Activated B cell treated with CpG ODN at 0.5 μM for 24 hours (primary cell): Measurements from ENCODE around the gene FGFR2. TPM values are rescaled to one million over a fixed set of nuclear protein-coding genes. Genes with fewer than 3 reads are reported as not detected.

Experiments
- ATAC-seq: fragments of 200-7000 bp; cut with Tn5 transposase; one replicate; pipeline ENCODE4 v1.10.0; 2021; ENCODE audit warnings: low read depth, mild to moderate bottlenecking, moderate library complexity
- CTCF ChIA-PET: fragments of 350-600 bp; sonication (Branson Sonifier 250); formaldehyde crosslinking; loops from one replicate; lab custom pipeline; 2021; ENCODE audit warnings: antibody characterized with exemption; lab: Charles Lee
- POLR2A ChIA-PET: fragments of 350-600 bp; sonication (Branson Sonifier 250); formaldehyde crosslinking; loops from one replicate; lab custom pipeline; 2021; ENCODE audit warnings: antibody characterized with exemption; lab: Charles Lee
- DNase-seq: peaks from one replicate; pipeline ENCODE4 v3.0.0; 2022
- H3K27ac Mint-ChIP-seq: one replicate; pipeline ENCODE4 v1.8.0; 2020; ENCODE audit warnings: mixed read lengths
- H3K27me3 Mint-ChIP-seq: one replicate; pipeline ENCODE4 v1.8.0; 2021; ENCODE audit warnings: mixed read lengths
- H3K36me3 Mint-ChIP-seq: one replicate; pipeline ENCODE4 v1.8.0; 2021; ENCODE audit warnings: low read depth, mixed read lengths
- H3K4me1 Mint-ChIP-seq: one replicate; pipeline ENCODE4 v1.8.0; 2021; ENCODE audit warnings: mixed read lengths
- H3K4me3 Mint-ChIP-seq: one replicate; pipeline ENCODE4 v1.8.0; 2020; ENCODE audit warnings: mild to moderate bottlenecking, mixed read lengths
- H3K9me3 Mint-ChIP-seq: one replicate; pipeline ENCODE4 v1.8.0; 2020; ENCODE audit warnings: mixed read lengths
- CTCF ChIP-seq: fragments of 200-600 bp; IDR thresholded peaks from one replicate; pipeline ENCODE4 v1.8.0; 2022; ENCODE audit warnings: antibody characterized with exemption, mild to moderate bottlenecking
- intact Hi-C: fragments of 100-400 bp; cut with micrococcal nuclease; formaldehyde crosslinking; loops from one replicate; pipeline ENCODE4 v1.15.1; 2024
- total RNA-seq: library from RNA; stranded (reverse); gene quantifications from 2 replicates; pipeline ENCODE4 v1.2.3, GENCODE V29; 2022

Gene FGFR2
- total RNA-seq, 1 donor from 2014 or later, result not detected

GRCh38 chr10:121462955-121463354 lies 135.3 kb downstream of the FGFR2 start:
- CTCF ChIA-PET, result no interaction called here
- no peaks in the 10 kb centered on the region for H3K36me3 Mint-ChIP-seq
- no peaks in the 10 kb centered on the region for H3K4me1 Mint-ChIP-seq
- H3K4me3 Mint-ChIP-seq, result no peak overlapping the region
- no peak overlapping the region for H3K27ac Mint-ChIP-seq
- no peak for DNase-seq
- no peak for TF ChIP-seq CTCF
- ATAC-seq, result no peak
- POLR2A ChIA-PET, result no interaction called here
- H3K9me3 Mint-ChIP-seq, result no peaks in the 10 kb centered on the region
- intact Hi-C loops, result no loop called here
- H3K27me3 Mint-ChIP-seq, result no peaks in the 10 kb centered on the region

- H3K4me1 Mint-ChIP-seq, result no peaks in the 10 kb centered on the region
- no peak for TF ChIP-seq CTCF
- intact Hi-C loops, result no loop called here
- no peak for ATAC-seq
- no peaks in the 10 kb centered on the region for H3K9me3 Mint-ChIP-seq
- no peak overlapping the region for H3K4me3 Mint-ChIP-seq
- no peak for DNase-seq
- POLR2A ChIA-PET, result no interaction called here
- no peak overlapping the region for H3K27ac Mint-ChIP-seq
- no peaks in the 10 kb centered on the region for H3K36me3 Mint-ChIP-seq
- H3K27me3 Mint-ChIP-seq, result no peaks in the 10 kb centered on the region
- CTCF ChIA-PET, result no interaction called here
Measured at GRCh38 chr10:121462281-121462680, 136.0 kb downstream of the FGFR2 start.

- Mint-ChIP-seq H3K27ac (no peak overlapping the region), H3K9me3 (no peaks in the 10 kb centered on the region), H3K27me3 (no peaks in the 10 kb centered on the region), H3K4me3 (no peak overlapping the region), H3K4me1 (no peaks in the 10 kb centered on the region), H3K36me3 (no peaks in the 10 kb centered on the region)
- intact Hi-C loops, result no loop called here
- ATAC-seq (no peak), DNase-seq (no peak)
- TF ChIP-seq CTCF, result no peak
- ChIA-PET POLR2A (no interaction called here), CTCF (no interaction called here)
Measured at GRCh38 chr10:121461307-121461706, 136.9 kb downstream of the FGFR2 start.

- intact Hi-C loops, result no loop called here
- Mint-ChIP-seq H3K4me1 (no peaks in the 10 kb centered on the region), H3K36me3 (no peaks in the 10 kb centered on the region), H3K9me3 (no peaks in the 10 kb centered on the region), H3K27ac (no peak overlapping the region), H3K4me3 (no peak overlapping the region), H3K27me3 (no peaks in the 10 kb centered on the region)
- CTCF ChIA-PET, result no interaction called here
- TF ChIP-seq CTCF, result no peak
- ATAC-seq, result no peak
- DNase-seq, result no peak
- POLR2A ChIA-PET, result no interaction called here
Measured at GRCh38 chr10:121460733-121461132, 137.5 kb downstream of the FGFR2 start.

GRCh38 chr10:121459622-121460453 lies 138.4 kb downstream of the FGFR2 start:
- ATAC-seq, result no peak
- Mint-ChIP-seq H3K9me3 (no peaks in the 10 kb centered on the region), H3K36me3 (no peaks in the 10 kb centered on the region), H3K27ac (no peak overlapping the region), H3K4me3 (no peak overlapping the region), H3K4me1 (no peaks in the 10 kb centered on the region), H3K27me3 (no peaks in the 10 kb centered on the region)
- ChIA-PET POLR2A (no interaction called here), CTCF (no interaction called here)
- no peak for TF ChIP-seq CTCF
- intact Hi-C loops, result no loop called here
- DNase-seq, result no peak
